SU-DHL-6 (cell line): ENCODE results near the gene DACH1.

ENCODE experiments used
- H2AFZ ChIP-seq: fragments of 200-600 bp; sonication (generic); 2 replicates; pipeline ENCODE4 v1.6.1; 2014; ENCODE audit warnings: low read depth, mild to moderate bottlenecking, moderate library complexity, mixed read lengths, antibody characterized with exemption, low read length; ENCODE audit not compliant: severe bottlenecking
- H3F3A ChIP-seq: fragments of 200-600 bp; shearing (Covaris generic); 2 replicates; pipeline ENCODE4 v1.6.0; 2016; ENCODE audit warnings: antibody characterized with exemption, mild to moderate bottlenecking; ENCODE audit not compliant: insufficient read depth
- H3K27ac ChIP-seq: fragments of 200-600 bp; sonication (generic); 2 replicates; pipeline ENCODE4 v1.5.1; 2016; ENCODE audit warnings: low read depth, mild to moderate bottlenecking, low read length, moderate library complexity, mixed read lengths
- H3K27me3 ChIP-seq: fragments of 200-600 bp; sonication (generic), shearing (Covaris generic); 2 replicates; pipeline ENCODE4 v1.6.0; 2014; ENCODE audit warnings: mild to moderate bottlenecking, low read length
- H3K36me3 ChIP-seq: fragments of 200-600 bp; sonication (generic); 2 replicates; pipeline ENCODE4 v1.6.1; 2014; ENCODE audit warnings: mild to moderate bottlenecking, low read length, mixed read lengths
- H3K4me2 ChIP-seq: fragments of 300-600, 200-600 bp; shearing (Covaris generic), sonication (generic); 2 replicates; pipeline ENCODE4 v1.6.0; 2014; ENCODE audit warnings: low read length, low read depth, mild to moderate bottlenecking; ENCODE audit not compliant: poor library complexity, severe bottlenecking
- H3K4me3 ChIP-seq: fragments of 200-600 bp; sonication (generic); 2 replicates; pipeline ENCODE4 v1.5.1; 2014; ENCODE audit warnings: antibody characterized with exemption, low read length, mild to moderate bottlenecking, mixed read lengths; ENCODE audit not compliant: insufficient read depth, poor library complexity, severe bottlenecking
- H3K79me2 ChIP-seq: fragments of 200-600 bp; sonication (generic); 2 replicates; pipeline ENCODE4 v1.6.1; 2014; ENCODE audit warnings: mild to moderate bottlenecking, low read length, moderate library complexity; ENCODE audit not compliant: insufficient read depth
- H3K9ac ChIP-seq: fragments of 200-600 bp; sonication (generic); 2 replicates; pipeline ENCODE4 v1.7.0; 2014; ENCODE audit warnings: mild to moderate bottlenecking, low read length
- H3K9me2 ChIP-seq: fragments of 200-600 bp; sonication (generic); replicated peaks from 2 replicates; pipeline ENCODE4 v1.6.1; 2014; ENCODE audit warnings: low read length; ENCODE audit not compliant: insufficient read depth
- H3K9me3 ChIP-seq: fragments of 200-600 bp; sonication (generic); 2 replicates; pipeline ENCODE4 v1.6.1; 2014; ENCODE audit warnings: low read length, mixed read lengths; ENCODE audit not compliant: insufficient read depth
- H4K20me1 ChIP-seq: fragments of 200-600 bp; sonication (generic); 2 replicates; pipeline ENCODE4 v1.6.1; 2014; ENCODE audit warnings: low read depth, mild to moderate bottlenecking, antibody characterized with exemption, low read length, moderate library complexity, mixed read lengths
- CTCF ChIP-seq: fragments of 200-600 bp; sonication (generic); IDR thresholded peaks from one replicate; pipeline ENCODE4 v1.5.1; 2017; ENCODE audit warnings: antibody characterized with exemption, mild to moderate bottlenecking, low read length, moderate library complexity; ENCODE audit not compliant: insufficient read depth, poor library complexity, severe bottlenecking
- EZH2phosphoT487 ChIP-seq: fragments of 200-600 bp; sonication (generic), shearing (Covaris generic); conservative IDR thresholded peaks from 2 replicates; pipeline ENCODE4 v1.6.1; 2018; ENCODE audit warnings: mild to moderate bottlenecking, antibody characterized with exemption, low read length, moderate library complexity, mixed read lengths

The DACH1 gene

GRCh38 chr13:71621174-71622124 lies 245.6 kb downstream of the DACH1 start:
- H3K9me2 ChIP-seq = no peaks in the 10 kb centered on the region
- no peaks in the 10 kb centered on the region for H3F3A ChIP-seq
- no peaks in the 10 kb centered on the region for H3K9me3 ChIP-seq
- H4K20me1 ChIP-seq = no peaks in the 10 kb centered on the region
- no peak overlapping the region for H3K4me2 ChIP-seq
- no peaks in the 10 kb centered on the region for H3K79me2 ChIP-seq
- no peaks in the 10 kb centered on the region for H3K36me3 ChIP-seq
- H3K27me3 ChIP-seq = no peaks in the 10 kb centered on the region
- H2AFZ ChIP-seq = no peak overlapping the region
- H3K27ac ChIP-seq = no peak overlapping the region
- no peak overlapping the region for H3K9ac ChIP-seq
- TF ChIP-seq EZH2phosphoT487 (no peak), CTCF (no peak)
- H3K4me3 ChIP-seq = no peak overlapping the region

- no peaks in the 10 kb centered on the region for H3K9me3 ChIP-seq
- H3K9ac ChIP-seq = no peak overlapping the region
- no peaks in the 10 kb centered on the region for H3F3A ChIP-seq
- no peaks in the 10 kb centered on the region for H4K20me1 ChIP-seq
- TF ChIP-seq CTCF = no peak
- TF ChIP-seq EZH2phosphoT487 = no peak
- H3K27me3 ChIP-seq = no peaks in the 10 kb centered on the region
- no peak overlapping the region for H3K4me2 ChIP-seq
- H3K9me2 ChIP-seq = no peaks in the 10 kb centered on the region
- no peaks in the 10 kb centered on the region for H3K36me3 ChIP-seq
- no peaks in the 10 kb centered on the region for H3K79me2 ChIP-seq
- no peak overlapping the region for H3K4me3 ChIP-seq
- H2AFZ ChIP-seq = no peak overlapping the region
- no peak overlapping the region for H3K27ac ChIP-seq
Observed at GRCh38 chr13:71619096-71619495, 247.9 kb downstream of the DACH1 start.

GRCh38 chr13:71618159-71618558 lies 248.8 kb downstream of the DACH1 start:
- no peaks in the 10 kb centered on the region for H3K36me3 ChIP-seq
- H4K20me1 ChIP-seq = no peaks in the 10 kb centered on the region
- no peak overlapping the region for H2AFZ ChIP-seq
- H3K4me2 ChIP-seq = no peak overlapping the region
- no peaks in the 10 kb centered on the region for H3F3A ChIP-seq
- no peaks in the 10 kb centered on the region for H3K9me3 ChIP-seq
- H3K9ac ChIP-seq = no peak overlapping the region
- H3K9me2 ChIP-seq = no peaks in the 10 kb centered on the region
- no peak overlapping the region for H3K4me3 ChIP-seq
- TF ChIP-seq EZH2phosphoT487 (no peak), CTCF (no peak)
- no peaks in the 10 kb centered on the region for H3K27me3 ChIP-seq
- no peaks in the 10 kb centered on the region for H3K79me2 ChIP-seq
- no peak overlapping the region for H3K27ac ChIP-seq
